Testis (tissue), 2 donors: Measurements from ENCODE around the gene RFC1.

Experiments
- CTCF ChIP-seq, 3 experiments: fragments of 450-650 bp in 2 of 3; fragments of 200-600 bp in 1 of 3; sonication (generic) in 1 of 3; IDR thresholded peaks; one replicate each; pipeline ENCODE4 v1.5.1; 2016 to 2019; ENCODE audit warnings: antibody characterized with exemption in 3 of 3, mild to moderate bottlenecking in 2 of 3, moderate library complexity in 1 of 3
- POLR2A ChIP-seq: fragments of 450-650 bp; IDR thresholded peaks from one replicate; pipeline ENCODE4 v1.6.1; 2017; ENCODE audit warnings: antibody characterized with exemption, mild to moderate bottlenecking, moderate library complexity

GRCh38 chr4:39383690-39384089, 17.5 kb upstream of the RFC1 start:
- TF ChIP-seq POLR2A (no peak), CTCF (IDR thresholded peaks at IDR 0.05) (no peak)
